PC-9 (cell line): ENCODE measurements around the gene ATP10B.

Experiments used
- CTCF ChIP-seq: fragments of 200-600 bp; sonication (generic); conservative IDR thresholded peaks from 2 replicates; pipeline ENCODE4 v1.6.1; 2017; ENCODE audit warnings: mixed run types, antibody characterized with exemption, mild to moderate bottlenecking, moderate library complexity
- EZH2 ChIP-seq: fragments of 200-600 bp; sonication (generic); IDR thresholded peaks from 2 replicates; pipeline ENCODE4 v1.8.0; 2017; ENCODE audit warnings: antibody characterized with exemption, low read depth

- TF ChIP-seq CTCF: no peak
- TF ChIP-seq EZH2: no peak
Measured at GRCh38 chr5:160846642-160847041, 5.4 kb downstream of the ATP10B start.
